ENCODE results near the gene RFX2. TPM values are rescaled to one million over a fixed set of nuclear protein-coding genes. Genes with fewer than 3 reads are reported as not detected.

The RFX2 gene
- total RNA-seq, 1 experiment from 2014 or later = 3.7 TPM

DNA sequence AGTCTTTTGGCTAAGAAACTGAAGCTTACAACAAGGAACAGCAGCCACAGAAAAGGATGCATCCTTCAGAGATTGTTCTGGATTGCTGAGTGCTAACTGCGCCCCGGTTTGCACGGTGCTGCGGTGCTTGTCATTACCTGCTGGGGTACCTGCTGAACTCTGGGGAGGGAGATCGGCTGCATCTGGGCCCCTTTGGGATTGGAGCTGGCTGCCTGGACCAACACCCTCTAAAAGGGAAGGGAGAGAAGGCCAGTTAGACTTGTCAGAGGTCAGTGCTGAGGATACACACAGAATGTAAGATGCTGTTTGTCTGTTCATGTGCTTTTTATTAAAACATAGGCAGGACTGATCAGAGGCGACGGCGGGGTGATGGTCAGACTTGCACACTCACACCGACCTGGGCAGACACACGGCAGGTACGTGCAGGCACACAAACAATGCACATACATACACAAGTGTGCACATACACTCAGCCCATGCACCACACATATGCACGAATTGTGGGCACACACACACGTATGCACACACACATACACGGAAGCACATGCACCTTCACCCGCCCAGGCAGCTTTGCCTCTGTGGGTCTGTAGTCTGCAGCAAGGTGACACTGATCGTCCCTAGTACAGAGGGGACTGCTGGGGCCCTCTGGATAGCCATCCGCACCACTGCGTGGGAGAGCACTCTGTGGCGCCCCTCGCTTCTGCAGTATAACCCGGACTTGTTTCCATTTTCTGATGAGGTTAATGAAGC is 66.1 kb downstream of the RFX2 start:
- no peak overlapping the region for H3K9ac ChIP-seq (ENCODE audit: extremely low read depth, insufficient read length, low read length)
- DNase-seq = no peak

More for the DNA sequence above, 66.1 kb downstream of the RFX2 start:
- Histone ChIP-seq H3K9me3 (ENCODE audit: control insufficient read depth, low read depth, low read length) (no peaks in the 10 kb centered on the region), H2BK5ac (ENCODE audit: insufficient read length, low read length) (no peak overlapping the region), H3K79me2 (ENCODE audit: insufficient read depth, low read length) (no peaks in the 10 kb centered on the region), H4K5ac (ENCODE audit: insufficient read length, low read depth, low read length) (no peak overlapping the region), H2BK20ac (ENCODE audit: low read depth, low read length, poor library complexity, severe bottlenecking) (no peak overlapping the region), H3K14ac (ENCODE audit: insufficient read depth, low read length) (no peak overlapping the region), H2AK5ac (ENCODE audit: insufficient read length, low read length) (no peak overlapping the region), H4K91ac (ENCODE audit: insufficient read length, low read depth, low read length) (no peak overlapping the region), H3K4me1 (ENCODE audit: insufficient read depth, low read length) (no peaks in the 10 kb centered on the region; the same call in 1 of the 2 replicates), H3K23ac (ENCODE audit: insufficient read length, low read depth, low read length) (no peak overlapping the region), H3K4ac (ENCODE audit: low read depth, low read length) (no peak overlapping the region), H3K27ac (ENCODE audit: insufficient read length, low read depth, low read length) (no peak overlapping the region), H3K23me2 (ENCODE audit: insufficient read length, low read depth, low read length, poor library complexity, severe bottlenecking) (no peaks in the 10 kb centered on the region), H3K79me1 (ENCODE audit: insufficient read depth, low read depth, low read length, poor library complexity, severe bottlenecking) (no peaks in the 10 kb centered on the region), H3K18ac (ENCODE audit: insufficient read length, low read depth, low read length) (no peak overlapping the region), H3K4me2 (ENCODE audit: insufficient read depth, insufficient read length, low read length) (no peak overlapping the region), H2BK12ac (ENCODE audit: insufficient read length, low read depth, low read length) (no peak overlapping the region), H4K8ac (replicated peaks; ENCODE audit: insufficient read length, low read depth, low read length) (peak overlapping the region; percentile 11), H3K27me3 (ENCODE audit: insufficient read depth, low read length) (no peaks in the 10 kb centered on the region), H4K20me1 (ENCODE audit: control insufficient read depth, insufficient read depth, insufficient read length) (peaks cover 2% of the 10 kb centered on the region), H2AFZ (ENCODE audit: low read length) (no peak overlapping the region), H3T11ph (ENCODE audit: low read length) (no peak overlapping the region), H2BK15ac (ENCODE audit: low read depth, low read length) (no peak overlapping the region), H2BK120ac (ENCODE audit: low read depth, low read length, poor library complexity, severe bottlenecking) (no peak overlapping the region), H3K56ac (ENCODE audit: insufficient read length, low read depth, low read length) (no peak overlapping the region)
- Mint-ChIP-seq H3K27me3 (ENCODE audit: low read depth) (peaks cover 4% of the 10 kb centered on the region), H3K36me3 (ENCODE audit: insufficient read depth in 1 of 3, low read depth in 3 of 3) (no peaks in the 10 kb centered on the region), H3K27ac (no peak overlapping the region; a peak in 1 of 7 replicates), H3K4me3 (no peak overlapping the region; a peak in 1 of 5 replicates), H3K4me1 (peaks cover 13 to 15% of the 10 kb centered on the region in 2 experiments), H3K9me3 (no peaks in the 10 kb centered on the region)
- no peak for TF ChIP-seq CTCF (conservative IDR thresholded peaks at IDR 0.05)
- WGBS (ENCODE audit: extremely low coverage, insufficient read length, low lambda C conversion rate) = no CpG with 5 or more reads among the region's 21 CpGs
